HG02870 (cell line): ENCODE measurements around the gene SECISBP2L.

Source experiments
- ATAC-seq: cut with Tn5 transposase; IDR thresholded peaks from one replicate; pipeline ENCODE4 v1.9.1; 2021; ENCODE audit warnings: mild to moderate bottlenecking, moderate library complexity; ENCODE audit not compliant: unreplicated experiment

SECISBP2L gene

DNA sequence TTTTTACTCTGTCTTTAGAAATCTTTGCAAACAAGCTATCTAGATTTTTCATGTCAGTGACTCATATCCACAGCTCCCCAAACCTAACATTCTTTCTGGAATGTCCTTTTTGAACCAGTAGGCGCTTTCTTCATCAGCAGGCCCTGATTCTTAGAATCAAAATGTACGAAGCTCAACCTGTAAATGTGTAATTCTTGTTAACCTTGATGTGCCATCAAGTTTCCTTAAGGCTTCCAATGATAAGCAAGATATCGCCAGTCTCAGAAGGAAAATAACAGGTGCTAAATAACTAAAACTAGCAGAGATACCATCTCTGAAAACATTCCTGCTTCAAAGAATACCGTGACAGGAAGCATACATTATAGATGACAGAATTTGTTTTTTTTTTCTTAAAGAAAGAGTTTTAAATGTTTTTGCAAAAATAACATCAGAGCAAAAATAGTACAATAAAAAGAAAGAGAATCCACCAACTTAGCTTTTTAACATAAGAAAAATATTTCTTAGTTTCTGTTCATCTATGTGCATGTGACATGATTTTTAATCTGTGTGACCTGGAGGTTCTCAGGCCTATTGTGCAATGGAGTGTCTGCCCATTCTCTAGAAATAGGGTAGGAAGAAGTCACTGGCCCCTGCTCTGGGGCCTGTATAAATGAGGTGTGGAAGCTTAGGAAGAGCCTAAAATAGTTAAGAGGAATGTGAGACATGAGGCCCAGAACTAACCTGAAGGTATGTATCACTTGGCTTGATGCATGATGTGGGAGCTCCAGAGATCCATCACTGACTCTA is 14.7 kb upstream of the SECISBP2L start:
- ATAC-seq = no peak

DNA sequence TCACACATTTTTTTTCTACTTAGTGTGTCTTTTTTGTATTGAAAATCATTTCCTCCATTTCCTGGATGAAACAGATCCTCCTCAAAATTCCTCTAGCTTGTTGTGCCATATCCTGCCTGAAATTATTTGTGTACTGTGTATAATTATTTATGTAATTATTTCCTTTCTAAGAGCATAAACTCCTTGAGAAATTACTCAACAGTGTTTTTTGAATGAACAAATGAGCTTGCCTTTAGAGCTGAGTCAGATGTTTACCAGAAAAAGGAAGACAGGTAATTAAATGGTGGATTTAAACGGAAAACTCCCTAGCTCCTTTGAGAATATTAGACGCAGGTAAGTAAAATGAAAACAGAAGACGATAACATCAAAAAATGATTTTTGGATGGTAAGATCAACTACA is 13.2 kb upstream of the SECISBP2L start:
- ATAC-seq = no peak

- ATAC-seq = no peak
These were observed 12.3 kb upstream of the SECISBP2L start for GRCh38 chr15:49058559-49058958.

DNA sequence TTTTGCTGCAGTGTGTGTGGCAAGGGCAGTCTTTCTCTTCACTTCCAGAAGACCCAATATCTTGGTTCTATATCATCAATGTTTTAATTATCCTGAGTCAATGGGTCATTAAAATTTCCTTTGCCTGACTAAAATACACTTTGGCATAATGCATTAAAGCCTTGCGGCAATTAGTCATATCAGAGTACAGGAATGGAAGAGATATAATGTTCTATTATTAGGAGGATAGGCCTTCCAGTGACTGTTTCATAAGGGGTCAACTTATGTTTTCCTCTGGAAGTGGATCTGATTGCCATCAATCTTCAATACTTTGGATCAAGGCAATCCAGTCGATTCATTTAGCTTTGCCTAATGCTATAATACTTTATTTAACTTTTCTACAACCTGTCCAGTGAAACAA is 9.4 kb upstream of the SECISBP2L start:
- ATAC-seq = no peak

DNA sequence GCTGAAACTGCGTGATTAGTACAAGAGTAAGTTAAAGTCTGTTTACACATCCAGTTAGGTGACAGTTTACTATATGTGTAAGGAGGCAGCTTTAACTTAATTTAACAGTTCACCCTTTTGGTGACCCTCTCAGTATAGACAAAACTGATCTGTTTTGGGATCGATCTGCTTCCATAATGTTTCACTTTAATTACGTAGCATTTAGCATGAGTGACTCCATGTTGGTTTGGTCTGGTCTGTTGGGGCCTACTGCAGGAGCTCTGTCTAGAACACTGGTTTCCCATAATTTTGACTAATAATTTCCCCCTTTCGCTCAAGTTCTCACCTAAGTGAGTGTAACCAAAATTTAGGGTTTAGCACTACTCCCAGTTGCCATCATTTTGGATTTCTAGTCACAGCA is 6.4 kb upstream of the SECISBP2L start:
- ATAC-seq = no peak

- ATAC-seq = no peak
These were observed 1.2 kb upstream of the SECISBP2L start for GRCh38 chr15:49047456-49047855.

GRCh38 chr15:49045751-49046219 is 461 bp downstream of the SECISBP2L start:
- ATAC-seq = peak; percentile 31

- ATAC-seq = no peak
These were observed 1.3 kb downstream of the SECISBP2L start for GRCh38 chr15:49044766-49045606.

GRCh38 chr15:49044002-49044401 is 2.2 kb downstream of the SECISBP2L start:
- ATAC-seq = no peak

- ATAC-seq = no peak
These were observed 4.1 kb downstream of the SECISBP2L start for GRCh38 chr15:49042165-49042564.

- ATAC-seq = no peak
These were observed 4.8 kb downstream of the SECISBP2L start for GRCh38 chr15:49041426-49041825.

- no peak for ATAC-seq
These were observed 6.1 kb downstream of the SECISBP2L start for GRCh38 chr15:49040151-49040550.

DNA sequence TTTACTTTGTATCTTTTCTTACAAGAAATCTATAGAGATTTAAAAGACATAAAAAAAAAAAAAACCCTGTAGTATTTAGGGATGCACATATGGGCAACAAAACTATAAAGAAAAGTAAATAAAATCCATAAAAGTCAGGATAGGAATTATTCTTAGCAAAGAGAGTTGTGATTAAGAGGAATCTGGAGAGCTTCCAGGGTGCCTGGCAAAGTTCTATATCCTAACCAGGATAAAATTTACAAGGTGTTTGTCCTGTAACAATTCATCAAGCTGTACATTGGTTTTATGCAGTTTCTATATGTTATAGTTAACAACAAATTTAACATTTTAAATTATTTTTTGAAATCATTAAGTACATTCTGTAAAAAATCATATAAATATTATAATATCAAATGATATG is 7.9 kb downstream of the SECISBP2L start:
- ATAC-seq = no peak

GRCh38 chr15:49037546-49037940 is 8.7 kb downstream of the SECISBP2L start:
- ATAC-seq = no peak

DNA sequence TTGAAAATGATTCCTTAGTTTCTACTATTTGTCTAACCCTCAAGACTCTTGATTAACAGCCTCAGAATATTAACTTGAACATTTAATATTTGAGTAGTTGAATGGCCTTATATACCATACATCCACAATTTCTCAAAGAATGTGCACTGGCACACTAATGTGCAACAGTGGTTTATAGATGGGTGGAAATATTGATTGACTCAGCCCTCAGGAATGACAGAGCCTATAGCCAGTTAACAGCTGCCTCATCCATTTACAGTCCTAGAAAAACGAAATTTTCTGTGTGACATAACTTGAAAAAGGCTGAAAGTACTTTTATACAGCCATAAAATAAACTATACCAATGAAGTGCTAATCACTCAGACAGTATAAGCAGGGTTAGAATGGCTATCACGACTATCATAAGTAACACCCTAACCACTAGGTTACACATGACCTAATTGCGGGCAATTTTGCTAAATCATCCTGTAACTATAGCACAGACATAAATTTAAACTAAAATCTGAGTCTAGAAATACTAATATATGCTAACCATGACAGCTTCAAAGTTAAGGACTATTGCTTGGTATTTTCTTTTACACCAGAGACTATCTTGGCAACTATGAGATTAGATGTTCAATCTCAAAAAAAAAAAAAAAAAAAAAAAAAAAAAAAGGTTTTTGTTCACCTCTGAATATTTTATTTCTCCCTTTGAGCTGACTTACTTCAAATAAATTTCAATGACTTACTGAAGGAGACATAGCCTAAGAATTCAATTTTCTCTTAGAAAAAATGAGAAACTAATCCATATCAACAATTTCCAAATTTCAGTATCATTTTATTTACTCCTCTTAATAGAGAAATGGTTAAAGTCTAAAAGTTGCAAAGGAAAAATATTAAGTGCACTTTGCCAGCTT is 9.3 kb downstream of the SECISBP2L start:
- no peak for ATAC-seq

DNA sequence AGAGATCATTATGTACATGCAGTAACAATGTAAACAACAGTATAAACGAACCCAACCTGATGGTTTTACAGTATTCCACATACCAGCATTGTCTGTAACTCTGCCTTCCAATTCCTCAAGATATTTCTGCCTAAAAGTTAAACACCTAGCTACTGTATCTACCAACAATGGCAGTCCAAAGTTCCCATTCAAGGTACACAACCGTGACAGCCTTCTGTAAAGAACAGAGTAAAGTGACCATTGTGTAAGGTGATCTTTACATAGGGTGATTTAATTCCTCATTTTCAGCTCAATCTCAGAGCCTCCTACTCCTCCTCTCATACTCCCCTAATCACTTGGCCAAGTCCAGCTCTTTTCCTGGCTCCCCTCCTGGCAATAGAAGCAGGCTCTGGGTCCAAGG is 10.4 kb downstream of the SECISBP2L start:
- ATAC-seq = no peak

DNA sequence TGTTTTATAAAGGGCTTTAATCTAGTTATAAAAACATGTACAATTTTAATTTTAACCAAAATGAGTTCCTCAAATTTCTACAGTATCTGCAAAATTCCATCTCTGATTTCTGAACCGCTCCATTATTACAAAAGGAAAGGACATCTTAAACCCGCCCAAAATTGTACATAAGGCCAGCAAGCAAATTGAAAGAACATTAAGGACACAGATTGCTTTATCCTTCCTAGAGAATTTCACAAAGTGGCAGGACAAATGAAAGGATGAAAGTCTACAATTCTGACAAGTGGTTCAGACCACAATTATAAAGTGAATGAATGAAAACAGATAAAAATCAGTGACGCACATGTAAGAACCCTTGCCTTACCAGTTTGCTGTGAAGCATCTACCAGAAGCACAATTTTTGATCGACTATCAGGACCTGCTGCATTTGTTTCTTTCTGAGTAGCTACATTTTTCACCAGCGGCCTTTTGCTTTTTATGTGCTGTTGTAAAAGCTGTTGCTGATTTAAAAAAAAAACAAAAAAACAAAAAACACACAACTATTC is 13.6 kb downstream of the SECISBP2L start:
- no peak for ATAC-seq

- no peak for ATAC-seq
These were observed 14.4 kb downstream of the SECISBP2L start for GRCh38 chr15:49031804-49032203.

GRCh38 chr15:49026700-49027099 is 19.5 kb downstream of the SECISBP2L start:
- no peak for ATAC-seq

- ATAC-seq = no peak
These were observed 21.4 kb downstream of the SECISBP2L start for GRCh38 chr15:49024840-49025239.

GRCh38 chr15:49023354-49023753 is 22.9 kb downstream of the SECISBP2L start:
- ATAC-seq = peak; percentile 84
